ENCODE measurements around the gene TENM4. TPM values are rescaled to one million over a fixed set of nuclear protein-coding genes. Genes with fewer than 3 reads are reported as not detected.

The TENM4 gene
- total and polyA plus RNA-seq, 2 of the 8 experiments (the other 6 are each of a cell fraction or from before 2014, with no cell fraction given): 3.5 to 7.2 TPM

GRCh38 chr11:79487412-79487811, 46.6 kb upstream of the TENM4 start:
- H3K56ac ChIP-seq (replicated peaks; ENCODE audit: insufficient read length, low read depth, low read length): no peak overlapping the region
- FAIRE-seq: no peak
- H3K23ac ChIP-seq (ENCODE audit: insufficient read length): no peak overlapping the region
- no peak overlapping the region for H2BK5ac ChIP-seq (ENCODE audit: low read depth, low read length)
- H3K4me3 ChIP-seq (ENCODE audit: extremely low read depth in 1 of 4, insufficient read depth in 2 of 4, low read depth in 3 of 4, low read length in 4 of 4): no peak overlapping the region
- H2AK5ac ChIP-seq (ENCODE audit: low read depth, low read length): no peak overlapping the region
- no peak overlapping the region for H2BK15ac ChIP-seq (ENCODE audit: low read length)
- no peak overlapping the region for H3K4ac ChIP-seq (replicated peaks; ENCODE audit: insufficient read length, low read depth, low read length)
- H3K79me1 ChIP-seq (ENCODE audit: low read depth, low read length): no peaks in the 10 kb centered on the region
- no peak for DNase-seq (ENCODE audit: low read depth in 1 of 2, low spot score in 2 of 2)
- H3K4me2 ChIP-seq (ENCODE audit: insufficient read depth in 1 of 2, low read depth in 2 of 2, low read length in 2 of 2): no peak overlapping the region
- ChIA-PET CTCF (ENCODE audit: partially characterized antibody) (interaction anchor here (1.0 to 11.4 kb wide), 3 partner anchors 28 to 86 kb away, joined by 3 to 136 read pairs (median 15); no protein-coding TSS in a partner anchor), POLR2A (ENCODE audit: partially characterized antibody) (no interaction called here)
- H3K23me2 ChIP-seq (ENCODE audit: low read depth, low read length): no peaks in the 10 kb centered on the region
- H3K14ac ChIP-seq (ENCODE audit: insufficient read length): no peak overlapping the region
- WGBS, 2 experiments (ENCODE audit: extremely low coverage in 1 of 2, insufficient coverage in 1 of 2, insufficient read length in 1 of 2, insufficient replicate concordance in 2 of 2, low coverage in 1 of 2, low lambda C conversion rate in 2 of 2, missing lambda C conversion rate in 1 of 2): 88% methylated on average over 2 of the region's 2 CpGs; no CpG with 5 or more reads in 1 of the 2 experiments
- H3K27me3 ChIP-seq (replicated peaks in 1 of 4; ENCODE audit: control insufficient read depth in 3 of 4, extremely low read depth in 1 of 4, insufficient read depth in 3 of 4, low read length in 3 of 4): no peaks in the 10 kb centered on the region; a peak in 1 of 7 replicates
- H4K20me1 ChIP-seq (replicated peaks in 1 of 2; ENCODE audit: control insufficient read depth in 1 of 2, insufficient read depth in 2 of 2, low read length in 2 of 2): no peaks in the 10 kb centered on the region
- no peak overlapping the region for H4K5ac ChIP-seq (ENCODE audit: insufficient read length, low read depth, low read length)
- no peak overlapping the region for H2BK120ac ChIP-seq (replicated peaks; ENCODE audit: low read depth, low read length)
- H3K4me1 ChIP-seq (replicated peaks in 1 of 4; ENCODE audit: control insufficient read depth in 3 of 4, insufficient read depth in 4 of 4, low read length in 3 of 4): peaks cover 10 to 17% (median 13%) of the 10 kb centered on the region in 4 experiments
- H3K9ac ChIP-seq (replicated peaks in 1 of 4; ENCODE audit: extremely low read depth in 1 of 4, low read depth in 3 of 4, low read length in 3 of 4): no peak overlapping the region
- H2AFZ ChIP-seq (ENCODE audit: low read length): no peak overlapping the region
- H2BK12ac ChIP-seq (ENCODE audit: low read depth, low read length): no peak overlapping the region
- no peaks in the 10 kb centered on the region for H3K9me3 ChIP-seq (ENCODE audit: insufficient read depth in 2 of 2, low read depth in 1 of 2, low read length in 1 of 2)
- no peak overlapping the region for H3K18ac ChIP-seq (ENCODE audit: extremely low read depth, low read length)
- no peak overlapping the region for H2BK20ac ChIP-seq (ENCODE audit: low read length)
- H4K8ac ChIP-seq (ENCODE audit: extremely low read depth, insufficient read depth, low read length): no peak overlapping the region
- H3K36me3 ChIP-seq (ENCODE audit: control insufficient read depth in 2 of 4, insufficient read depth in 4 of 4, low read length in 3 of 4): no peaks in the 10 kb centered on the region; a peak in 1 of 8 replicates
- no peak overlapping the region for H4K91ac ChIP-seq (replicated peaks; ENCODE audit: insufficient read length, low read length)
- H3K79me2 ChIP-seq (ENCODE audit: control insufficient read depth in 1 of 2, insufficient read depth in 2 of 2, low read length in 2 of 2): no peaks in the 10 kb centered on the region
- H3K27ac ChIP-seq (ENCODE audit: low read depth, low read length): no peak overlapping the region
- TF ChIP-seq TBP (IDR thresholded peaks at IDR 0.05; ENCODE audit: low read depth, low read length) (no peak), GTF2F1 (IDR thresholded peaks at IDR 0.05; ENCODE audit: borderline replicate concordance, low read depth, low read length) (no peak), MAFK (IDR thresholded peaks at IDR 0.05; ENCODE audit: low read depth, low read length) (no peak), CBX8 (IDR thresholded peaks at IDR 0.05; ENCODE audit: borderline replicate concordance, low read depth, low read length) (no peak), E2F6 (IDR thresholded peaks at IDR 0.05) (no peak), PHF8 (conservative IDR thresholded peaks at IDR 0.05; ENCODE audit: low read depth, low read length) (no peak), EGR1 (IDR thresholded peaks at IDR 0.05; ENCODE audit: borderline replicate concordance, low read depth, low read length) (no peak), POLR2A (IDR thresholded peaks at IDR 0.05; ENCODE audit: control extremely low read depth in 1 of 2, low read depth in 2 of 2, low read length in 2 of 2) (no peak), SUZ12 (IDR thresholded peaks at IDR 0.05; ENCODE audit: low read length) (no peak), BACH1 (IDR thresholded peaks at IDR 0.05; ENCODE audit: low read length) (no peak), CHD2 (IDR thresholded peaks at IDR 0.05; ENCODE audit: low read length) (no peak), RBBP5 (IDR thresholded peaks at IDR 0.05; ENCODE audit: borderline replicate concordance, low read depth, low read length) (no peak), YY1 (IDR thresholded peaks at IDR 0.05; ENCODE audit: low read depth, low read length) (no peak), EZH2 (IDR thresholded peaks at IDR 0.05; ENCODE audit: low read depth, low read length, severe bottlenecking) (no peak), SRF (IDR thresholded peaks at IDR 0.05; ENCODE audit: low read depth, low read length) (no peak), SIRT6 (IDR thresholded peaks at IDR 0.05; ENCODE audit: low read length) (no peak)
